Muscle layer of colon (tissue), 2 donors: ENCODE data around the gene PRICKLE2.

ENCODE experiments used
- H3K27ac ChIP-seq: one replicate; pipeline ENCODE4 v1.7.0; 2013; ENCODE audit warnings: low read depth, mild to moderate bottlenecking, low read length, moderate library complexity
- H3K27me3 ChIP-seq, 2 donors: one replicate each; pipeline ENCODE4 v1.7.0; 2013; ENCODE audit warnings: low read length in 2 of 2, mild to moderate bottlenecking in 2 of 2; ENCODE audit not compliant: insufficient read depth in 2 of 2, control insufficient read depth in 1 of 2
- H3K36me3 ChIP-seq: one replicate; pipeline ENCODE4 v1.7.0; 2013; ENCODE audit warnings: mild to moderate bottlenecking, low read length; ENCODE audit not compliant: insufficient read depth
- H3K4me1 ChIP-seq: one replicate; pipeline ENCODE4 v1.7.0; 2013; ENCODE audit warnings: mild to moderate bottlenecking, low read length; ENCODE audit not compliant: insufficient read depth
- H3K4me3 ChIP-seq, 2 donors: one replicate each; pipeline ENCODE4 v1.7.0; 2013; ENCODE audit warnings: low read length in 2 of 2, low read depth in 1 of 2, mild to moderate bottlenecking in 1 of 2, moderate library complexity in 1 of 2
- H3K9ac ChIP-seq: one replicate; pipeline ENCODE4 v1.7.0; 2013; ENCODE audit warnings: low read length
- H3K9me3 ChIP-seq: one replicate; pipeline ENCODE4 v1.7.0; 2013; ENCODE audit warnings: mild to moderate bottlenecking, low read length
- donor health status: abdominal sarcoma.
- donor health status: Adenocarcinoma of cecum.

Gene PRICKLE2

DNA sequence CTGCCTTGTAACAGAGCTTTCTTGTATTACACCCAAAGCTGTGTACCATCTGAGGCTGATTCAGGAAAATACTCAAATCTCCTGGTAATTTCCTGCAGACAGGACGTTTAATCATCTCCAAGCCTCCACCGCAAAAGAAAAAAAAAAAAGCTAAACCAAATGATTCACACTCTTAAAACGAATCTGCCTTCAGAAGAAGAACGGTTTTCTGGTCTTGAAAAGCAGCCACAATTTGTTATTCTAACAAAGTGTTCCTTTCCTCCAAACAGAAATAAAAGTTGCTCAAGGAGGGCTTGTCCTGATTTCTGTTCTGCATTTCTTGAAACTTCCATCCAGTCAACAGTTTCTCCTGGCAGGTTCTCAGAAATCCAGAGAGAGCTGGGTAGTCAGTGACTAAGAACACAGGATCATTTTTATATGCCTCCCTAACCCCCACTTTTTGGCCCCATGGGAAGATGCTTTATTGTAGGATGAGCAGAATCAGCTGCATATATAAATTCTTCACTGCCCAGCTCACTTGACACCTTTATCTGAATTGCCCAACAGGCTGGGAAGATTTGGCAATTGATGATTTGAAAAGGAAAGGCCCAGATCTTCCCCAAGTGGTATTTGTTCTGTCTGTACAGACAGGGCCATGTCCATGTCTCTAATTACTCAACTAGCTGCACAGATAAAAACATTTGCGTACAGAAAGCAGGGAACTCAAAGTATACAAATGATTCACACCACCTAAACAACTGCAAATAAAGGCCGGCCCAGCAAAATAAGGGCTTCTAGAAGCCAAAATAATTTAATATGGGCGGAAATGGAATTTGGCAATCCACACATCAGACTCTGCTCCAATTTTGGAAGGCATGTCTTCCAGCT lies 41.0 kb upstream of the PRICKLE2 start:
- Histone ChIP-seq H3K27ac (peak overlapping the region; percentile 87), H3K27me3 (no peaks in the 10 kb centered on the region), H3K4me1 (peaks cover 43% of the 10 kb centered on the region), H3K9me3 (no peaks in the 10 kb centered on the region), H3K4me3 (peak overlapping the region; percentile 69 to 80), H3K9ac (peak overlapping the region; percentile 75), H3K36me3 (no peaks in the 10 kb centered on the region)

DNA sequence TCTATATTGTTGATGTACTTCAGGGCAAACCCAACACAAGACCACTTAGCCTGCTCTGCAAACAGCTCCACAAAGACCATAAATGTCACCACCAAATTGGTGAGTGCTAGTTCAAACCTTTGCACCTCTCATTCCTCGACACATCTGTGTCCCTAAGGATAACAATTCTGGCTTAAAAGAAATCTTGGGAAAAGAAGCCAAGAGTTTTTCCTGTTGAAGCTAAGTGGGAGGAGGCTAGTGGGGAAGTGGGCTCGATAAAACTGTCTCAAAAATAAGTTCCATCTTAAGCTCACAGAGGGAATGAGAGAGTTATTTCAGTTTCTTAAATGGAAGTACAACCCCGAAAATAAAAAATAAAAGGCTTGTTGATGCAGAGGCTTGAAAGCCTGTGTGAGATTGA lies 40.4 kb upstream of the PRICKLE2 start:
- Histone ChIP-seq H3K9me3 (no peaks in the 10 kb centered on the region), H3K4me3 (peak overlapping the region; percentile 18 to 80), H3K9ac (peak overlapping the region; percentile 75), H3K36me3 (no peaks in the 10 kb centered on the region), H3K27ac (peak overlapping the region; percentile 87), H3K27me3 (no peaks in the 10 kb centered on the region), H3K4me1 (peaks cover 49% of the 10 kb centered on the region)

DNA sequence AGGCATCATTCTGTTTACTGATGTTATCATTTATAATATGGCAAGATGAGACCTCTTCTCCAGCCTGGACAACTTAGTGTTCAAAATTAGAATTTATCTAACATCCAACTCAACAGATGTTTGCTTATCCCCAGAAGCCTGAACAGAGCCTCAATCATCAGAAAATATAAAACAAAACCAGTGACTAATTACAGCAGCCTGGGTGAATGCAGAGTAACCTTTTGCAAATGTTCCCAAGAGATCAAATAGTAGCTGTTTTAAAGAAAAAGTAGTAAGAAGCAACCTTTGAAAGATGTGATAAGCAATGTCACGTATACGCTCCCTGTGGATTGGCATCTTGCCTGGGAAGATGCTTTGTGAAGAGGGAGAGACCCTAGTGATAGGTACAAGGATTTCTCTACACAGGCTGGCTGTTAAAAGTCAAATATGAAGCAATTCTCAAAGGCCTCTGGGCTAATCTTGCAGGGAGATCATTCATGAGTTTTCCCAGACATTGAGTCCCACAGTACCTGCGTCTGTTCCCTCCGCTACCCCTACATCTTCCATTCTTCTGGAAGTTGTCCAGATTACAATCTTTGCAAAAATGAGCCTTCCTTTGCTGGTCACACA lies 39.3 kb upstream of the PRICKLE2 start:
- peak overlapping the region in 1 of 2 donors; percentile 80 for H3K4me3 ChIP-seq
- no peaks in the 10 kb centered on the region for H3K36me3 ChIP-seq
- no peaks in the 10 kb centered on the region for H3K9me3 ChIP-seq
- H3K27me3 ChIP-seq, result no peaks in the 10 kb centered on the region
- peak overlapping the region; percentile 87 for H3K27ac ChIP-seq
- peaks cover 59% of the 10 kb centered on the region for H3K4me1 ChIP-seq
- peak overlapping the region; percentile 75 for H3K9ac ChIP-seq

DNA sequence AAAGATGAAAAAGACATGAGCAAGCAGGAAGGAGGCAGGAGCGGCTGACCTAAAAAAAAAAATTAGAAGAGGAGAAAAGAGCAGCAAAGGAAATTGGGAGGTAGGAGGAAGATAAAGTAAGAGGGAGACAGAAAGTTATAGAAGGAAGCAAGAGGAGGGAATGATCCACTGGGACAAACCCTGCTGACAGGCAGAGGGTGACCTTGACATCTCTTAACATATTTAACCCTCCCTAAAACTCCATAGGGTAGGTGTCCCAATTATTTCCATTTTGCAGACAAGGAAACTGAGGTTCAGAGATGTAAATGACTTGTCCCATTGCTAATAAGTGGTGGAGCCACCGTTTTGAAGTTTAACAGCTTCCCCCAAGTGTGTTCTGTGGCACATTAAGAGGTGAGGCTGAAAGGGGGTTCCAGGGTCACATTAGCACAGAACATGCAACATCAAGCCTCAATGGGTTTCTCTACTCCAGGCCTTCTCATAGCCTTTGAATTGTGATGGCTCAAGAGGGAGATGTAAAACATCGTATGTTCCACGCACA lies 37.4 kb upstream of the PRICKLE2 start:
- no peaks in the 10 kb centered on the region for H3K9me3 ChIP-seq
- H3K27ac ChIP-seq, result no peak overlapping the region
- peaks cover 64% of the 10 kb centered on the region for H3K4me1 ChIP-seq
- H3K36me3 ChIP-seq, result no peaks in the 10 kb centered on the region
- H3K4me3 ChIP-seq, result no peak overlapping the region
- H3K9ac ChIP-seq, result no peak overlapping the region
- H3K27me3 ChIP-seq, result no peaks in the 10 kb centered on the region

DNA sequence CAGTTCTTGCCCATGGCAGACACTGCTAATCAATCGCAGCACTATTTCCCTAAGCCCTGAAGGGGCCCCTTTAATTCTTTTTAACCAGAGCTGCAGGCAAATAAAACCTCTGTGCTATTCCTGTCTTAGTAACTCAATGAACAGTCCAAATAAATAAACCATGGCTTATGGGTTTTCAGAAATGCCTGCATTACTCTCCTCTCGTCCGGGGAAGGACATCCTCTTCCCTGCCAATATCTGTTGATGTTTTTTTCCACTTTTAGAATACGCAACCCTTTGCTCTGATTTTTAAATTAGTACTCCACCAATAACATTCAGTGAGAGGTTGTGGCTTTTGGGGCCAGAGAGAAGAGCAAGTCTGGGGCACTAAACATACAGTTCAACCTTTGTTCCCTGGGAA lies 35.2 kb upstream of the PRICKLE2 start:
- H3K27ac ChIP-seq, result peak overlapping the region; percentile 60
- H3K9ac ChIP-seq, result no peak overlapping the region
- no peaks in the 10 kb centered on the region for H3K27me3 ChIP-seq
- H3K36me3 ChIP-seq, result no peaks in the 10 kb centered on the region
- H3K9me3 ChIP-seq, result no peaks in the 10 kb centered on the region
- peak overlapping the region in 1 of 2 donors; percentile 1 for H3K4me3 ChIP-seq
- H3K4me1 ChIP-seq, result peaks cover 85% of the 10 kb centered on the region

DNA sequence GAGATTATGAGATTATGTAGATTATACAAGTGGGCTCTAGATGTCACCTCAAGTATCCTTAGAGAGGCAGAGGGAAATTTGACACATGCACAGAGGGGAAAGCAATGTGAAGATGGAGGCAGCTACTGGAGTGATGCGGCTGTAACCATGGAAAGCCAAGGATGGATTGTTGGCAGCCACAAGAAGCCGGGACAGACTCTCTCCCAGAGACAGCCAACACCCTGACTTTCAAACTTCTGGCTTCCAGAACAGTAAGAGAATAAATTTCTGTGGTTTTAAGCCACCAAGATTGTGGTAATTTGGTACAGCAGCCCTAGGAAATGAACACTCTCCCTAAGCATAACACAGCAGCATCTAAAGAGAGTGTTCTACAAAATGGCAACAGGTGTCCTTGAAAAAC lies 34.4 kb upstream of the PRICKLE2 start:
- Histone ChIP-seq H3K4me3 (no peak overlapping the region), H3K9me3 (no peaks in the 10 kb centered on the region), H3K27ac (no peak overlapping the region), H3K9ac (peak overlapping the region; percentile 9), H3K4me1 (peaks cover 89% of the 10 kb centered on the region), H3K36me3 (no peaks in the 10 kb centered on the region), H3K27me3 (no peaks in the 10 kb centered on the region)

DNA sequence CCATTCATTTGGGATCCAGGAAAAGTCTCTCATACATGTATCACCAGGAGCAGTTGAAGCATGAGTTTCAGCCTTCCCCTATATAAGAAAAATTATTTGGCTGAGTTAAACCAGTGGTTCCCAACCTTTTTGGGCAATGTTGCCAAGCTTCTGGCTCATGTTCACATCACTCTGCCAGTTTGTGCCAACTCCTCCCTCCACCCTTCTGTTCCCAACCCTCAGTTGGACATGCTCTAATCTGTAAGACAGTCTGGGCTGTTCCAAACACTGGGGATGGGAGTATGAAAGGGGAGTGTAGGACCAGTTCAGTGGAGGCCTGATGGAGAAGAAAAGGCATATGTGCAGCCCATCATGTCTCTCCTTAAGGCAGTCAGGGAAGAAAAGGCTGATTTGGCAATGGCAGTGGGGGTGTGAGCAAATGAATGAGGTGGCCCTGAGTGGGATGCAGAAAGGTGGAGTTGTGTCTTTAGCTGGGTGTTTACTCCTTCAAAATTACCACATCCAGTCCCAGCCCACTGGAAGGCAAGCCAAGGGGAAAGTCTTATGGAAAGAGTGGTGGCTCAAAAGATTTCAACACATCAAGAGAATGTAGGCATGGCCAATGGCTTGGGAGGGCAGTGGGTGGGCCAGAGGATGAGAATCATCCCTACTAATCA lies 32.0 kb upstream of the PRICKLE2 start:
- Histone ChIP-seq H3K9ac (no peak overlapping the region), H3K4me1 (peaks cover 89% of the 10 kb centered on the region), H3K9me3 (no peaks in the 10 kb centered on the region), H3K36me3 (no peaks in the 10 kb centered on the region), H3K27me3 (no peaks in the 10 kb centered on the region), H3K4me3 (no peak overlapping the region), H3K27ac (no peak overlapping the region)

DNA sequence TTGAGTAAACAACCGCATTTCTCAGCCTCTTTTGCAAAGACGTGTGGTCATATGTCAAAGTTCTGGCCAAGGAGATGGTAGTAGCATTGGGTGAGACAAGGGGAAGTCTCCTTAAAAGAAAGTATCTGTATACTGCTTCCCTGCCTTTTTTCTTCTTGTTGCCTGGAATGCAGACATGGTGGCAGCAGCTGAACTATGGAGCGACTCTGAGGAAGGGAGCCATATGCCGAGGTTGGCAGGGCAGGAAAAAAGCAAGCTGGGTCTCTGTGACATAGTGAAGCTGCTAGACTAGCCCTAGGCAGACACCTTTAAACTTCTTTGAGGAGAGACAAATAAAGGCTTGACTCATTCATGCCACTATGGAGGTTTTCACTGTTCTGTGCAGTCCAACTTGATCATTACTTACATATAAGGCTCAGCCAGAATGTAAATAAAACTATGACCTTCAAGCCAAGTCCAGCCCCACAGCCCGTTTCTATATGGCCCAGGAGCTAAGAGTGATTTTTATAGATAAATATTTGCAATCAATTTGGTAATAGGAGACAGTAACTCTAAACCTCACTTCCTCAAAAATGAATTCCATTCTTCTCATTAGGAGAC lies 30.6 kb upstream of the PRICKLE2 start:
- no peaks in the 10 kb centered on the region for H3K9me3 ChIP-seq
- H3K27ac ChIP-seq, result no peak overlapping the region
- H3K4me1 ChIP-seq, result peaks cover 90% of the 10 kb centered on the region
- H3K27me3 ChIP-seq, result no peaks in the 10 kb centered on the region
- H3K4me3 ChIP-seq, result no peak overlapping the region
- no peak overlapping the region for H3K9ac ChIP-seq
- H3K36me3 ChIP-seq, result no peaks in the 10 kb centered on the region

DNA sequence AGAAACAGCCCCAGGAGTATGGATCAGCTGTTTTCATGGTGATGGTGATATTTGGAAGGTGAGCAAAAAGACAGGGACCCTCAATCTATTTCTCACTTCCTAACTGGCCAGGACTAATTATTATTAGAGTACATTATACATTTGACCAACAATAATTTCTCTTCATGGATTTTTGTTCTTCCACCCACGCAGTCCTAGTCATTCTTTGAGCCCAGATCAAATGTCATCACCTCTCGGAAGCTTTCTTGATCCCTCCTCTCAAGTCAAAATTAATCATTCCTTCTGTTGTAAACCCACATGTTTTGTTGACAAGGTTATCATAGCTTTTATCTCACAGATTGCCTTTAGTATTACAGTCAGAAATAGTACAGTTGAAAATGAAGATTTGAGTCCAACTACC lies 29.2 kb upstream of the PRICKLE2 start:
- Histone ChIP-seq H3K27ac (peak overlapping the region; percentile 41), H3K4me1 (peaks cover 82% of the 10 kb centered on the region), H3K9me3 (no peaks in the 10 kb centered on the region), H3K9ac (no peak overlapping the region), H3K27me3 (no peaks in the 10 kb centered on the region), H3K36me3 (no peaks in the 10 kb centered on the region), H3K4me3 (no peak overlapping the region)

DNA sequence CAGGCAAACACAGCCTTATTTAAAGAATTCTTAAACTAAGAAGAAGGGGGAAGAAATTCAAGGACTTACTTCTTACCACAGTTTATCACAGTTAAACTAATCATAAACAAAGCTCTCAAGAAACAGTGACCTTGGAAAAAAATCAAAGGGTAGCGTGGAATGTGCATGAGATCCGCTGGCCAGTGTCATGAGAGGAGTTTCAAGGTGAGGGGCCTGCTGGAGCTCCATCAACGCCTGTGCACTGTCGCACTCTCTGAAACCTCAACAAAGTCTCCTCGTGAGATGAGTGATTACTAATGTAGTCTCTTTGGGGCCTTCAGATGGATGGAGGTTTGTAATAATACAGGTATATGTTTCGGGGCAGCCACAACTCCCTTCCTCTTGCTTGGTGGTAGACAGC lies 28.4 kb upstream of the PRICKLE2 start:
- H3K4me3 ChIP-seq, result no peak overlapping the region
- H3K27ac ChIP-seq, result peak overlapping the region; percentile 41
- no peaks in the 10 kb centered on the region for H3K9me3 ChIP-seq
- no peaks in the 10 kb centered on the region for H3K27me3 ChIP-seq
- no peak overlapping the region for H3K9ac ChIP-seq
- H3K36me3 ChIP-seq, result no peaks in the 10 kb centered on the region
- peaks cover 77% of the 10 kb centered on the region for H3K4me1 ChIP-seq

DNA sequence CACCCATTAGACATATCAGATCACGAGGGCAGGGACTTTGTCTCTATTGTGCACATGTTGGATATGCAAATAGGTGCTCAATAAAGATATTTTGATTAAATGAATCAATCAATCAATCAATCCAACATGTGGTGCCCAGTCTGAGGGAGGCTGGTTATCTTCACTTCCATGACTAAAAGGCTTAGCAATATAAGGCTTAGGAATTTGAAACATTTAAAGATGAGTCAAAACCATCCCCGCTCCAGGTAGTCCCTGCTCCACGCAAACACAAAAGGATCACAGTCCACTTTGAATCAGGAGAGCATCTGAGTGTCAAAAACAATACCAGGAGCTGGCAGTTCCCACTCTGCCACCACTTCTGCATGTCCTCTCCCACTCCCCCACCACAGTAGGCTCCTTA lies 25.8 kb upstream of the PRICKLE2 start:
- no peaks in the 10 kb centered on the region for H3K36me3 ChIP-seq
- H3K9ac ChIP-seq, result no peak overlapping the region
- H3K27ac ChIP-seq, result no peak overlapping the region
- H3K9me3 ChIP-seq, result no peaks in the 10 kb centered on the region
- peaks cover 76% of the 10 kb centered on the region for H3K4me1 ChIP-seq
- no peak overlapping the region for H3K4me3 ChIP-seq
- no peaks in the 10 kb centered on the region for H3K27me3 ChIP-seq
